ENCODE results near the gene NAV1.

GRCh38 chr1:201527879-201528278 lies 11.0 kb upstream of the NAV1 start:
- TF ChIP-seq CTCF (IDR thresholded peaks at IDR 0.05; ENCODE audit: insufficient read depth, low read length), result no peak
- TF ChIP-seq GABPA (IDR thresholded peaks at IDR 0.05; ENCODE audit: low read depth), result no peak

All from HL-60 (cell line).